Measurements from ENCODE around the gene DGCR2.

DNA sequence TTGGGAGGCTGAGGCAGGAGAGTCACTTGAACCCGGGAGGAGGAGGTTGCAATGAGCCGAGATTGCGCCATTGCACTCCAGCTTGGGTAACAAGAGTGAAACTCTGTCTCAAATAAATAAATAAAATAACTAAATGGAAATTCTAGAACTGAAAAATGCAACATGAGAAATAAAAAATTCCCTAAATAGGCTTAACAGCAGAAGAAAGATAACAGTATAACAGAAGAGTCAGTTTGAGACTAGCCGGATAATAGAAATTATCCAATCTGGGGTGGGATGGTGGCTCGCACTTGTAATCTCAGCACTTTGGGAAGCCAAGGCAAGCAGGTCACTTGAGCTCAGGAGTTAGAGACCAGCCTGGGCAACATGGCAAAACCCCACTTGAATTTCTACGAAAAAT is 42.2 kb upstream of the DGCR2 start:
- TF ChIP-seq, protein P1, sequence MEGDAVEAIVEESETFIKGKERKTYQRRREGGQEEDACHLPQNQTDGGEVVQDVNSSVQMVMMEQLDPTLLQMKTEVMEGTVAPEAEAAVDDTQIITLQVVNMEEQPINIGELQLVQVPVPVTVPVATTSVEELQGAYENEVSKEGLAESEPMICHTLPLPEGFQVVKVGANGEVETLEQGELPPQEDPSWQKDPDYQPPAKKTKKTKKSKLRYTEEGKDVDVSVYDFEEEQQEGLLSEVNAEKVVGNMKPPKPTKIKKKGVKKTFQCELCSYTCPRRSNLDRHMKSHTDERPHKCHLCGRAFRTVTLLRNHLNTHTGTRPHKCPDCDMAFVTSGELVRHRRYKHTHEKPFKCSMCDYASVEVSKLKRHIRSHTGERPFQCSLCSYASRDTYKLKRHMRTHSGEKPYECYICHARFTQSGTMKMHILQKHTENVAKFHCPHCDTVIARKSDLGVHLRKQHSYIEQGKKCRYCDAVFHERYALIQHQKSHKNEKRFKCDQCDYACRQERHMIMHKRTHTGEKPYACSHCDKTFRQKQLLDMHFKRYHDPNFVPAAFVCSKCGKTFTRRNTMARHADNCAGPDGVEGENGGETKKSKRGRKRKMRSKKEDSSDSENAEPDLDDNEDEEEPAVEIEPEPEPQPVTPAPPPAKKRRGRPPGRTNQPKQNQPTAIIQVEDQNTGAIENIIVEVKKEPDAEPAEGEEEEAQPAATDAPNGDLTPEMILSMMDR (IDR thresholded peaks at IDR 0.05): no peak
- TF ChIP-seq POLR2A (IDR thresholded peaks at IDR 0.05): no peak
- TF ChIP-seq EP300 (IDR thresholded peaks at IDR 0.05): no peak
